Measurements from ENCODE around the gene MCM7.

DNA sequence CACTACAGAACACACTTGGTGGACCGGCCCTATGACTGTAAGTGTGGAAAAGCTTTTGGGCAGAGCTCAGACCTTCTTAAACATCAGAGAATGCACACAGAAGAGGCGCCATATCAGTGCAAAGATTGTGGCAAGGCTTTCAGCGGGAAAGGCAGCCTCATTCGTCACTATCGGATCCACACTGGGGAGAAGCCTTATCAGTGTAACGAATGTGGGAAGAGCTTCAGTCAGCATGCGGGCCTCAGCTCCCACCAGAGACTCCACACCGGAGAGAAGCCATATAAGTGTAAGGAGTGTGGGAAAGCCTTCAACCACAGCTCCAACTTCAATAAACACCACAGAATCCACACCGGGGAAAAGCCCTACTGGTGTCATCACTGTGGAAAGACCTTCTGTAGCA is 37.0 kb downstream of the MCM7 start:
- no peak for TF ChIP-seq POLR2AphosphoS5 (IDR thresholded peaks at IDR 0.05)
- TF ChIP-seq, protein P1, sequence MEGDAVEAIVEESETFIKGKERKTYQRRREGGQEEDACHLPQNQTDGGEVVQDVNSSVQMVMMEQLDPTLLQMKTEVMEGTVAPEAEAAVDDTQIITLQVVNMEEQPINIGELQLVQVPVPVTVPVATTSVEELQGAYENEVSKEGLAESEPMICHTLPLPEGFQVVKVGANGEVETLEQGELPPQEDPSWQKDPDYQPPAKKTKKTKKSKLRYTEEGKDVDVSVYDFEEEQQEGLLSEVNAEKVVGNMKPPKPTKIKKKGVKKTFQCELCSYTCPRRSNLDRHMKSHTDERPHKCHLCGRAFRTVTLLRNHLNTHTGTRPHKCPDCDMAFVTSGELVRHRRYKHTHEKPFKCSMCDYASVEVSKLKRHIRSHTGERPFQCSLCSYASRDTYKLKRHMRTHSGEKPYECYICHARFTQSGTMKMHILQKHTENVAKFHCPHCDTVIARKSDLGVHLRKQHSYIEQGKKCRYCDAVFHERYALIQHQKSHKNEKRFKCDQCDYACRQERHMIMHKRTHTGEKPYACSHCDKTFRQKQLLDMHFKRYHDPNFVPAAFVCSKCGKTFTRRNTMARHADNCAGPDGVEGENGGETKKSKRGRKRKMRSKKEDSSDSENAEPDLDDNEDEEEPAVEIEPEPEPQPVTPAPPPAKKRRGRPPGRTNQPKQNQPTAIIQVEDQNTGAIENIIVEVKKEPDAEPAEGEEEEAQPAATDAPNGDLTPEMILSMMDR (IDR thresholded peaks at IDR 0.05) = no peak
- TF ChIP-seq POLR2A (IDR thresholded peaks at IDR 0.05) = no peak
- no peak for TF ChIP-seq EP300 (IDR thresholded peaks at IDR 0.05; ENCODE audit: low read depth)
